HG02610 (cell line): ENCODE results near the gene TBC1D23.
"Not testable (repeated sequence)": the region's sequence is repeated elsewhere in the genome, so short reads cannot be mapped to it uniquely, and the experiment has no call there.

Source experiments
- ATAC-seq: cut with Tn5 transposase; IDR thresholded peaks from one replicate; pipeline ENCODE4 v1.9.1; 2021; ENCODE audit warnings: mild to moderate bottlenecking, moderate library complexity; ENCODE audit not compliant: unreplicated experiment

TBC1D23 gene

DNA sequence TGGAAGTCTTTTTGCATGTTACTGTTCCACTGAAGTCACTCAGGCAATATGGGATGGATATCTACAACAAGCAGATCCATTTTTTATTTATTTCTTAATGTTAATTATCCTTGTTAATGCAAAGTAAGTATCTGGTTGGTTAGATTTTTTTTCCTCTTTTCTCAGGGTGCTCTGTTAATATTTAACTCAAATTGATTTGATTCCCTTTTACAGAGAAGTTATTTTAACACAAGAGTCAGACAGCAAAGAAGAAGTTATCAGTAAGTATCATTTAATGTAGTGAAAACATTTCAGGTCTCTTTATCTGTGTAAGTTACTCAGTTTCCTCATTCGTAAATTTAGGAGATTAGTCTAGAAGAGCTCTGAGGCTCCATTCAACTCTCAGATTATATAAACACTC is 34.3 kb downstream of the TBC1D23 start:
- no peak for ATAC-seq

DNA sequence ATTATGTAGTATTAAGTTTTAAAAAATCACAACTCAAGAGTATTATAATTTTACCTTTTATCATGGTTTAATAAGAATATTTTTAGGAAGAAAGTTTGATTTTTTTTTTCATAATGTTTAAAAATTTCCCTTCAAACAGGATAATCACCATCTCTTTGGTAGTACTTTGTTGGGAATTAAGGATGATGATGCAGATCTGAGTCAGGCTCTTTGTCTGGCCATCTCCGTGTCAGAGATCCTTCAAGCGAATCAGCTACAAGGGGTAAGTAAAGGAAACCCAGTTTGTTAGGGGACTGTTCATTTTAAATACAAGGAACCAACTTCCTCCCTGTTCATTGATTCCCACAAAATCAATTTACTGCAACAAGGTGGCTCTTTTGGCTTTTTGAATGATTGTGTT is 37.0 kb downstream of the TBC1D23 start:
- no peak for ATAC-seq

DNA sequence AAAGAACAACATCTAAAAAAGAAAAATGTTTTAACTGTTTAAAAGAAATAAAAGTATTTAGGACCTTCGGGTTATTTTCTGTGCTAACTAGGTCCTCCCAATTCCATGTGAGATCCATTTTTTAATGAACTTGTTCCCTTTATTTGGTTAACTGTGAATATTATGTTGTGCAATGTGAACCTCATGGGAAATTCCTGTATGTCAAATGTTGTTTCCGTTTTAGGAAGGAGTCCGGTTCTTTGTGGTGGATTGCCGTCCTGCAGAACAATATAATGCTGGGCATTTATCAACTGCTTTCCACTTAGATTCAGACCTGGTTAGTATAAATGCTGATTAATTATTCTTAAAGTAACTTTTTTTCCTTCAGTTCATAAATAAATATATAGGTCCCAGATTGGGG is 38.2 kb downstream of the TBC1D23 start:
- ATAC-seq: no peak

DNA sequence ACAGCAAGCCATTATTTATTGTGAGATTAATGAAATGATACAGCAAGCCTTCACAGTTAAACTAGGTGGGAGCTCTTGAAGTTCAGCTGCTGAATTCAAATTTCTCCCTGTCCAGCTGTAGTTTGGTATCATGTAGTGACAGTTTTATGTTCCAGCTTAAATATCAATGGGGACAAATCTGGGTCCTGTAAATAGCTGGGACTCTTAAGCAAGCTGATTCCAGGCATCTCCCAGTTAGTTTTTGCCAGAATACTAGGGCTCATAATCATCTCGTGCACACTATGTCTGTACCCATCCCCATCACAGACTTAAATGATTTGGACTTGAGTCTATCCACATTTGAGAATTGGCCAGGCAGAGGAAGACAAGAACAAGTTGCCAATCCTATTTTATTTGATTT is 45.9 kb downstream of the TBC1D23 start:
- no peak for ATAC-seq

DNA sequence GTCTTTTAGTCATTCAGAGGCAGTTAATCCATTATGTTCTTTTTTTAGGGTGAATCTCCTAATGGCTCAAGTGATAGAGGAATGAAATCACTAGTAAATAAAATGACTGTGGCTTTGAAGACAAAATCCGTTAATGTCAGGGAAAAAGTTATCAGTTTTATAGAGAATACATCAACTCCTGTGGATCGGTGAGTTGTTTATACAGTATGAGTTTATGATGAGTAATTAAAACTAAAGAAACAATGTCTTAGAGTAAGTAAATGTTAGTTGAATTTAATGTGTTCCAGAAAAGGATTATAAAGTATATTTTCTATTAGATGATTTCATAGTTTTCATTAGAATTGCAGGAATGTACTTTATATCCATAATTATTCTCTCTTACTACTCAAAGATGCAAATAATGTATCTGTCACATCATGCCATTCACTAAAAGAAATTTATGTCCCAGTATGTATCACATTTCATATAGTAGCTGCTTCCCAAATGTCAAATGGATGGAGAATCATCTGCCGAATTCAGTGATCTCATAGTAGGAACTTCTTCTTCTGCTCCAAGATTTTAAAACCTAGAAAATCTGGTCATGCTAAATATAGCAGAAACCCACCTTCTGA is 49.7 kb downstream of the TBC1D23 start:
- no peak for ATAC-seq

DNA sequence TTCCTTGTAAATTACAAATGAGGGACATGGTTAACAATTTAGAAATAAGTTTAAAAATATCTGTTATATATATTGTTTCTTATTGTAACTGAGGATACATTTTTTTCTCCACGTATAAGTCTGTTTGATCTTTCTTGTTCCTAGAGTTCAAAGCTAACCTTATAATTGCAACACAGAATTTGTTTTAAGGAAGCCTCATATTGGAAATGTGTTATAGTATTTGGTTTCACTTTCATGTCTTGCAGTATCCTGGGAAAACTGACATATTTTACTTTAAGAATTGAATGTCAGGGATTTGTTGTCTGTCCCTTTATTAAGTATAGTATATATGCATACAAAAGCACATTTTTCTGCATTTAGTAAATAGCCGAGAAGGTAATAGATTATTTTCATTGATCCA is 50.2 kb downstream of the TBC1D23 start:
- ATAC-seq: no peak

DNA sequence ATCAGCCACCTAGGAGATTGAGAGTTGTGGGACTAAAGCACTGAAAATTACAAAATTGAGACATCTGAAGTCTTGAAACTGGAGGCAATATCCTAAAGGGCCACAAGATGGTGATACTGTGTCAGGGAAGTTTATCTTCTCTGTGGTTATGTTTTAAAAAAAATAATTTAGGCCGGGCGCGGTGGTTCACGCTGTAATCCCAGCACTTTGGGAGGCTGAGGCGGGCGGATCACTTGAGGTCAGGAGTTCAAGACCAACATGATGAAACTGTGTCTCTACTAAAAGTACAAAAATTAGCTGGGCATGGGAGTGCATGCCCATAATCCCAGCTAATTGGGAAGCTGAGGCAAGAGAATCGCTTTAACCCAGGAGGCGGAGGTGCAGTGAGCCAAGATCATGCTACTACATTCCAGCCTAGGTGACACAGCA is 55.9 kb downstream of the TBC1D23 start:
- ATAC-seq: peak; percentile 72

DNA sequence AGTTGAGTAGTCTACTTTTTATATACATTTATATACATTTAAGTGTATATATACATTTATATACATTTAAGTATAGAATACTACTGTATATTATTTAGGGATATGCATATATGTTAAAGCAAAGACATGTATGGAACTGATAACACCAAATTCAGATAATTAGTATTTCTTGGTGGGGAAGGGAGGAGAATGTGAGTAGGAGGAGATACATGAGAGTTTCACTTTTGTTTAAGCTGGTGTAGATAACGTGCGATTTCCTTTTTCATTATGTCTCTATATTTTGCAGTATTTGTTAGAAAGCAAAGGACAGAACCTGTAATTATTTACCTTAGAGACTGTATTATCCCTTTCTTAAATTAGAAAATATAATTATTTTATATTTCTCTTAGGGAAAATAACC is 57.1 kb downstream of the TBC1D23 start:
- peak; percentile 81 for ATAC-seq

DNA sequence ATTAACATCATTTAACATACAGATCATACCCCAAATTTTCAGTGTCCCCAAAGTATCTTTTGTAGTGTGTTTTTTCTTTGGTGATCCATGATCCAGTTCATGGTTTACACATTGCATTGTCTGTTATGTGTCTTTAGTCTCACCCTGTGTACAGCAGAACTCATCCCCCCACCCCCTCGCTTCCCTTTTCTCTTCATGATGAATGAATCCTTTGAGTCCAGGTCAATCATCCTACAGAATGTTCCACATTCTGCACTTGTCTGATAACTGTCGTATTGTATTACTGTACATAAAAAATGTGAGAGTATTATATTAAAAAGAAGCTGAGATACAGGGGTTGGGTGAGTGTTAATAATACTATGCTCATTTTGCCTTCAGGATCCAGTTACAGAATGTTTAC is 59.2 kb downstream of the TBC1D23 start:
- ATAC-seq: no peak

DNA sequence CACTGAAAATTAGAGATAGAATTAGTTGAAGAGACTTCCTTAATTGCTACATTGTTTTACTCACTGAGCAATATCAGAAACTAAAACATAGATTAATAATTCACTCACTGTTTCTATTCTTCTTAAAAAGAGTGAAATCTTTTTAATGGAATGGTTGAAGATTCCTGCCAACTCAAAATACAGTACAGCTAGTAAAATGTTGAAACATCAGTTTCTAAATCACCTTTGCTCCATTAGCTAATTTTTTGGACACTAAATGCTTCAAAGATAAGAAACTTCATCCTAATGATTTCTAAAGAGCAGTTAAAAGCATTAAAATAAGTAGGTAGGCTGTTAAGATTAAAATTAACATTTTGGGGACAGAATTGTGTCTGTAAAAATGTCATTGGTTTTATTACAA is 63.3 kb downstream of the TBC1D23 start:
- ATAC-seq: no peak

DNA sequence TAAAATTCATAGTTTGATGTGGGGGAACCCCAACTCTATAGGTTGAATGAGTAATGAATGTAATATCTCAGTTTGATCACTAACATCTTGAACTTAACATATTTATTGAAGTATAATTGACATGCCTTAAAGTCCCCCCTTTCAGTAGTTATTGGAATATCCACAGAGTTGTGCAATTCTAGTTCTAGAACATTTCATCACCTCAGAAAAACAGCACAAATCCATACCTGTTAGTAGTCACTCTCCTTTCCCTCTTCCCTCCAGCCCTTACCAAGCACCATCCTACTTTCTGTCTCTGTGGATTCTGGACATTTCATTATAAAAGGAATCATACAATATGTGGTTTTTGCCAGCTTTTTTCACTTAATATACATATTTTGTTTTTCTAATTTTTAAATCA is 65.0 kb downstream of the TBC1D23 start:
- ATAC-seq: no peak

DNA sequence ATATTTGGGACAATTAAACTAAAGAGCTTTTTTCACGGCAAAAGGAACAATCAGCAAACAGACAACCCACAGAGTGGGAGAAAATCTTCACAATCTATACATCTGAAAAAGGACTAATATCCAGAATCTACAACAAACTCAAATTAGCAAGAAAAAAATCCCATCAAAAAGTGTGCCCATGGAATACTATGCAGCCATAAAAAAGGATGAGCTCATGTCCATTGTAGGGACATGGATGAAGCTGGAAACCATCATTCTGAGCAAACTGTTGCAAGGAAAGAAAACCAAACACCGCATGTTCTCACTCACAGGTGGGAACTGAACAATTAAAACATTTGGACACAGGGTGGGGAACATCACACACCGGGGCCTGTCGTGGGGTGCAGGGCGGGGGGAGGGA is 66.6 kb downstream of the TBC1D23 start:
- ATAC-seq: not testable (repeated sequence)

DNA sequence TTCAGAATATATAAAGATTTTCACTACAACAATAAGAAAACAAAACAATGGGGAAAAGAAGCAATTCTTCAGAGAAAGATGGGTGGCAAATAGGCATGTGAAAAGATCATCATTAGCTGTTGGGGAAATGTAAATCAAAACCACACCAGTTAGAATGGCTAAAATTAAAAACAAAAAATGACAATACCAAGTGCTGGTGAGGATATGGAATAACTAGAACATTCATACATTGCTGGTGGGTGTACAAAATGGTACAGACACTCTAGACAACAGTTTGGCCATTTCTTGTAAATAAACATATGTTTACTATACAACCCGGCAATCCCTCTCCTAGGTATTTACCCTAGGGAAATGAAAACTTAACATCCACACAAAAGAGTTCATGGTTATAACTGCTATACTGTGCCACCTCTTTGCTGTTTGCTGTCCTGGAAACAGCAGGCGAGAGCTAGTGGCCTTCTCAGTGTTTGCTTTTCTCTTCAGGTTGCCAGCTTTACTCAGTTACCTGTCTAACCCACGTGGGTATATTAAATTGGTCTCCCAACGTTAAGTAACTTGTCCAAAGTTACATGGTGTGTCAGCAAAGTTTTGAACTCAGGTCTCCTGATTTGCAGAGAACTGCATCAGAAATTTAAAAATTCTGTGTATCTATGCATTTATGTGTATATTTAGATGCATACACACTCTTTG is 69.2 kb downstream of the TBC1D23 start:
- no peak for ATAC-seq

DNA sequence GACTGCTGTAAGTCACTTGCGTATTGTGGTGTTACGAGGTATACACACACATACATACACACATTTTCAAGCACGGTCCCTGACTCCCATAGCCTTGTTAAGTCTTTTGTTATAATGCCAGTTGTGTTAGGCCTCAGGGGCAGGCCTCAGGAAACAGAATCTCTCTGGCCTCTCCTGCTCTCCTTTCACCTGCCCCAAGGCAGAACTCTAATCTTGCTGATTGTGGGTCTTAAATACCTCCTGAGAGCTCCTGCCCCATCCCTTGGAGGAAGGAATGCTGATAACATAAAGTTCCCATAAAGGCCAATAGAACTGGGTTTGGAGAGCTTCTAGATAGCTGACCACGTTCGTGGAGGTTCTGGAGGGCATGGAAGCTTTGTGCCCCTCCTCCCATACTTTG is 69.9 kb downstream of the TBC1D23 start:
- ATAC-seq: no peak

DNA sequence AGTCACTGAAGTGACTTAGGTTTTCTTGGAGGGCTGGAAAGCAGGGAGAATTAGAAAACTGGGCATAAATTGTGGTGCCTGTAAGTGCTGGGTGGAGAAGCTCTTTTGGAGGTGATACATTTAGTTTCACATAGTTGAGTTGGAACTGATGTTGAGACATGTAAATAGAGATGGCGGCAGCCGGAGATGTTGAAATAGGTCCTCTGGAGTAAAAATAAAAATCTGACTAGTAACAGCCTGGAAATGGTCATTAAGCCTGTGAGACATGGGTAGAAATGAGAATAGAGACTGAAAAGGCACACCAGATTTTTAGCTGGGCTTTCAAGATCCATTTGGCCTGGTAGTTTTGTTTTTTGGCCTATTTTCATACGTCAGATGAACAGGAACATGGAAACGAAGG is 70.9 kb downstream of the TBC1D23 start:
- no peak for ATAC-seq

DNA sequence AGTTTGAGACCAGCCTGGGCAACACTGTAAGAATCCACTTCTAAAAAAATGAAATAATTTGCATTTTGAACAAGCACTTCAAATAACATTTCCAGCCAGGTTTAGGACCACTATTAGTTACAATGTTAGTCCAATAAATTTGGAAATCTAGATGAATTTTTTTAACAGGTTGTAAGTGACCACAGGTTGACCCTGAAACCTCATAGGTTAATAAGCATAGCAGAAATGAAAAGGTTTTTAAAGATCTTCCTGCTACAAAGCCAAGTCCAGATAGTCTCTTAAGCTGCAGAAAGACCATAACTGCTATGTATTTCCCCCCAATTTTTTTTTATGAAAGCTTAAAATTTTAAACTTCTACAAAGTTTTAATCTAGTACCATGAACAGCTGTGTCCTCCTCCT is 72.3 kb downstream of the TBC1D23 start:
- ATAC-seq: no peak

DNA sequence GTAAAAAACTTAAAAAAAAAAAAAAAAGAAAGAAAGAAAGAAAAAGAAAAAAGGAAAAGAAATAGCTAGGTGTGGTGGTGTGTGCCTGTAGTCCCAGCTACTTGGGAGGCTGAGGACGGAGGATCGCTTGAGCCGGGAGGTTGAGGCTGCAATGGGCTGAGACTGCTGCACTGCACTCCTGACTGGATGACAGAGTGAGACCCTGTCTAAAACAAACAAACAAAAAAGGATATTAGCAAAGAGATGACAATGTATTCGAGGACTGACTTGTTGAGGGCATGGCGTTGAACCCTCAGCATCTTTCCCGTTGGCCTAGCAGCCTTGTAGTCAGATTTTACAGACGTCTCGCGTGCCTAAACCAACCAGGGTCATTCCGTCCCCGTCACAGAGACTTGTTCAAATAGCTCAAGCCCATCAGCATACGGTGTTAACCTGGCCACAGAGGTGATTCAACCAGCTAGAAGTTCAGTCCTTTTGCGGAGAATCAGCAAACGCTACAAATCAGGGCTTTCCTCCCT is 73.2 kb downstream of the TBC1D23 start:
- peak; percentile 18 for ATAC-seq

DNA sequence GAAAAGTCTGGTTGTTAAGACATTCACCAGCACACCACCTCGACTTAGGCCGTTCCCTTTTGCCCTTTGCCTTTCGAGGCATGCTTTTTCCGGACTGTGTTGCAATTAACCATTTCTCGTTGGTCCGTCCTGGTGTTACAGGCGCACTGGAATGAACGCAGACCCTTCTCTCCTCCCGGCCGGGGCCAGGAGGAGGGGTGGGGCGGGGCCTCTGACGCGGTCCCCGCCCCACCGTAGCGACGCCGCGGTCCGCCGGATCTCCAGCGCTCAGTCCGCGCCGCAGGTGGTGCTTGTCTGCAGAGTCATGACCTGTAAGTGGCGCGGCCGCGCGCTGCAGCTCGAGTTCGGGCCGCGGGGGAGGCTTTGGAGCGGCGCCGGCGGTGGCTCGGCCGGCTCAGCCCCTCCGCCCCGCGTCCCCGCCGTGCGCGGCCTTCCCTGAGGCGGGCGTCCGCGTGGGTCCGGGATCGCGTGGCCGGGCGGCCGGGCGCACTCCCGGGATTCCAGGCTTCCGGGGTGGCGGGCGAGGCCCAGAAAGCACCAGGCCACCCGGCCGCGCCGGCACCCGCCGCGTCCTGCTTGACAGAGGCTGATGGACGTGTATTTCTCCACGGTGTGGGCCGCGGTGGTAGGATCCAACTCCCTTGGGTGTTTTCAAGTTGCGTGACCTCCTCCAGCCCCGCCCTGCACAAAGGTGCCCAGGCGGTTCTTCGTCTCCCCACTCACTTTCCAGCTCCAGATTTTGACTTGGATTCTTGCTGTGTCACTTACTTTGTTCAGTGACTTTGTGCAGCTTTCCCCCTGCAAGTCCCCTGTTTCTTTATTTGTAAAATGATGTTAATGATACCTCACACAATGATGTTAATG is 73.9 kb downstream of the TBC1D23 start, which contains the start of gene NIT2:
Gene NIT2, plus strand, starts transcription at position 270 of the 864 bp plus-strand sequence. Its CDS starts 35 bp downstream, at position 305.
- peak; percentile 95 for ATAC-seq

DNA sequence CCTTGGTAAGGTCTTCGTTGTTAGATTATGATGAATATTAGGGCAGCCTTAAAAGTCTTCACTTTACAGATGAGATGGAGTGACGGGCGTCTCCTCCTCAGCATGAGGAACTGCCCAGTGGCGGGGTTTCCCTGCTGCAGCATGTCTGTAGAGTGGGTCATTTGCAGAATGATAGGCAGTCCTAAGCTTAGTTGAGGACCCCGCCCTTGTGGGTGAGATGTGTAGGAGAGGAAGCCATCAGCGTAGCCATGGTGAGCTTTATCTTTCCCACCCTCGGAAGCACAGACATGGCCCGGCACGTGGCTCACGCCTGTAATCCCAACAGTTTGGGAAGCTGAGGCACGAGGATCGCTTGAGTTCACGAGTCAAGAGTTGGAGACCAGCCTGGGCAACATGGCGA is 74.6 kb downstream of the TBC1D23 start:
- peak; percentile 62 for ATAC-seq

DNA sequence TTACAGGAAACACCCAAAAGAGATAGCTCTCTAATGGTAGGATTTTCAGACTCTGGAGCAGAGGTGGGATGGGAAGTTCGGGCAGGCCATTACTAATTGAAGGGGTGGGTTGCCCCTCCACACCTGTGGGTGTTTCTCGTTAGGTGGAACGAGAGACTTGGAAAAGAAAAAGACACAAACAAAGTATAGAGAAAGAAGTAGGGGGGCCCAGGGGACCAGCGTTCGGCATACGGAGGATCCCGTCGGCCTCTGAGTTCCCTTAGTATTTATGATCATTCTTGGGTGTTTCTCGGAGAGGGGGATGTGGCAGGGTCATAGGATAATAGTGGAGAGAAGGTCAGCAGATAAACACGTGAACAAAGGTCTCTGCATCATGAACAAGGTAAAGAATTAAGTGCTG is 75.4 kb downstream of the TBC1D23 start:
- ATAC-seq: not testable (repeated sequence)

DNA sequence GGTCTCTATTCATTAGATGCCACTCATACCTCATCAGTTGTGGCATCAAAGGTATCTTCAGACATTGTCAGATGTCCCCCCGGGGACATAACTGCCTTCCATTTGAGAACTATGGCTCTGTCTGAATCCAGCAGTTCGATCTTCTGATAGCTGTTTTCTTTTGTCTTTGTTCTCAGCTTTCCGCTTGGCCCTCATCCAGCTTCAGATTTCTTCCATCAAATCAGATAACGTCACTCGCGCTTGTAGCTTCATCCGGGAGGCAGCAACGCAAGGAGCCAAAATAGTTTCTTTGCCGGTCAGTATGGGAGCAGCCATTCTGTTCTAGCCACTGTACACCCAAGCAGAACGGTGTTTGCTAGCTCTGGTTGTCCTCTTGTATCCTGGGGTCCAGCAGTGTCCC is 78.1 kb downstream of the TBC1D23 start:
- no peak for ATAC-seq

DNA sequence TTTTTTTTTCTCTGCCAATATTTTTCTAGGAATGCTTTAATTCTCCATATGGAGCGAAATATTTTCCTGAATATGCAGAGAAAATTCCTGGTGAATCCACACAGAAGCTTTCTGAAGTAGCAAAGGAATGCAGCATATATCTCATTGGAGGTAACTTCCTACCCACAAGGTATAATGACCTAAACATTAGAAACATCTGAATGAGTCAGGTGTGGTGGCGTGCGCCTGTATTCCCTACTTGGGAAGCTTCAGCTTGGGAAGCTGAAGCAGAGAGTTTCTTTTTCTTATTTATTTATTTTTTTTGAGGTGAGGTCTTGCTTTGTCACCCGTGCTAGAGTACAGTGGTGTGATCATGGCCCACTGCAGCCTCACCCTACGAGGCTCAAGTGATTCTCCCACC is 79.0 kb downstream of the TBC1D23 start:
- no peak for ATAC-seq
